Epithelial cell of umbilical artery (primary cell): ENCODE measurements around the gene LITAF. TPM values are rescaled to one million over a fixed set of nuclear protein-coding genes. Genes with fewer than 3 reads are reported as not detected.

Source experiments
- total RNA-seq: library from RNA; depleted of rRNA; stranded (reverse); fragments of >200 nt; gene quantifications from 2 replicates; pipeline ENCODE4 v1.2.3, GENCODE V29; 2014

LITAF gene
- 1.4 and 5.5 TPM in 2 replicates for total RNA-seq

GRCh38 chr16:11586856-11587642 lies at the start of gene LITAF:
Gene LITAF (minus strand): TSS chr16:11586919. CDS start chr16:11556730, 30,189 bp downstream.

Other genes with a start within 250 kb of the LITAF start
- 10.1 and 12.3 TPM in 2 replicates for gene RMI2, start 241.5 kb downstream of the LITAF start, total RNA-seq
- gene SNN, start 81.5 kb upstream of the LITAF start, total RNA-seq: 9.6 and 15.6 TPM in 2 replicates
- 21.8 and 34.3 TPM in 2 replicates for gene TXNDC11, start 155.9 kb upstream of the LITAF start, total RNA-seq
- 29.9 and 34.8 TPM in 2 replicates for gene ZC3H7A, start 210.3 kb upstream of the LITAF start, total RNA-seq